Ascending aorta (tissue), 2 donors: ENCODE measurements around the gene HSD17B13. TPM values are rescaled to one million over a fixed set of nuclear protein-coding genes. Genes with fewer than 3 reads are reported as not detected.
A peak's percentile ranks its signal among the peaks of the same experiment; 100 is the strongest.

ENCODE experiments used
- DNase-seq, 2 donors: peaks; one replicate each; pipeline ENCODE4 v3.0.0-alpha.2; 2019; ENCODE audit warnings: low spot score in 2 of 2
- H3K27ac ChIP-seq, 2 donors: fragments of 200-600 bp; sonication (generic); one replicate each; pipeline ENCODE4 v1.5.1; 2016 to 2017; ENCODE audit warnings: mild to moderate bottlenecking in 1 of 2
- H3K27me3 ChIP-seq: fragments of 200-600 bp; sonication (generic); one replicate; pipeline ENCODE4 v1.5.1; 2017
- H3K36me3 ChIP-seq, 2 donors: fragments of 200-600 bp; sonication (generic); one replicate each; pipeline ENCODE4 v1.5.1; 2016
- H3K4me1 ChIP-seq, 2 donors: fragments of 200-600 bp; sonication (generic); one replicate each; pipeline ENCODE4 v1.5.1; 2016 to 2017; ENCODE audit warnings: mild to moderate bottlenecking in 1 of 2
- H3K4me3 ChIP-seq, 2 donors: fragments of 200-600 bp; sonication (generic); one replicate each; pipeline ENCODE4 v1.5.1; 2016 to 2017; ENCODE audit warnings: mild to moderate bottlenecking in 1 of 2
- H3K9me3 ChIP-seq, 2 donors: fragments of 200-600 bp; sonication (generic); one replicate each; pipeline ENCODE4 v1.5.1; 2016
- intact Hi-C: fragments of 100-400 bp; cut with DNase I; formaldehyde crosslinking; loops from one replicate; pipeline ENCODE4 v1.15.1; 2023
- total RNA-seq: library from RNA; depleted of rRNA; stranded (reverse); fragments of >200 nt; gene quantifications from one replicate; pipeline ENCODE4 v1.1.0, GENCODE V29; 2016
- TF ChIP-seq, protein P1 (sequence below), 3 experiments: fragments of 200-600 bp in 2 of 3; fragments of 450-650 bp in 1 of 3; sonication (generic) in 2 of 3; IDR thresholded peaks; one replicate each; pipeline ENCODE4 v1.5.1; 2016 to 2019; ENCODE audit warnings: antibody characterized with exemption in 3 of 3, mild to moderate bottlenecking in 1 of 3, moderate library complexity in 1 of 3

HSD17B13 gene
- total RNA-seq, 1 donor from 2014 or later: not detected

DNA sequence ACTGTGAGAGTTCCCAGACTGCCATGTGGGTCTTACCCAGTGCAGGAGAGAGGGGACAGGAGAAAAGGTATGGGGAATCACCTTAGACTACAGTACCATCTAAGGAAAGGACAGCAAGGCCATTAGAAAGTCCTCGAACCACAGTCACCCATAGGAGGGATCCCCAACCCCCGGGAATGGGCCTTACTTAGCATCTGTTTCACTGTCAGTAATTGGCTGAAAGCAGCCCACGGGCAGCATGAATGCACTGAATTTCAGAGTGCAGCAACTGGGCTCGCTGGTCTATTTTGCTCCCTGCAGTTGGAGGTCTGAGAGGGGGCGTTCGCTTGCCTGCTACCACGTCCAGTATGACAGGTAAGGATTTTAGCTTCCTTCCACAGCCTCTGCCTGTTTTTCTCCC, 51.9 kb downstream of the HSD17B13 start:
- no peaks in the 10 kb centered on the region for H3K36me3 ChIP-seq

DNA sequence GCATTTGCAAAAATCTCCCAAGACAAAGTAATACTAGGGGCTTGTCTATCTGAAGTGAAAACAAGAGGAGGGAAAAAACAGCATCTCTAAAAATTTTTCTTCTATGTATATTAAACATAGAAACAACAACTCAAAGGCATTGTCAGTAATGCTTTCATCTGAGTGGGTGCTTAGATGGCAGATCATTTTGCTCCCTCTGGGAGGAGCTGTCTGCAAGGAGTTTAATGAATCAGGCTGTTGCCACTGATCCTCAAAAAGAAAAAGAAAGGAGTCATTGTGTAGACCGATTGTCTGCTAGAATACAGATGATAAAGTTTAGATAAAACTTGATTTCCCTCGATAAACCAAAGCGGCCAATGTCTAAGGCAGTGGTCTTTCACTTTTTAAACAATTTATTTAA, 52.5 kb downstream of the HSD17B13 start:
- intact Hi-C loops: loop anchor here (10.0 kb wide), 1 partner anchor 195 kb away; no protein-coding TSS in a partner anchor
- Histone ChIP-seq H3K9me3 (no peaks in the 10 kb centered on the region), H3K4me3 (no peak overlapping the region), H3K4me1 (no peaks in the 10 kb centered on the region), H3K27ac (no peak overlapping the region), H3K36me3 (no peaks in the 10 kb centered on the region), H3K27me3 (no peaks in the 10 kb centered on the region)
- TF ChIP-seq, protein P1, sequence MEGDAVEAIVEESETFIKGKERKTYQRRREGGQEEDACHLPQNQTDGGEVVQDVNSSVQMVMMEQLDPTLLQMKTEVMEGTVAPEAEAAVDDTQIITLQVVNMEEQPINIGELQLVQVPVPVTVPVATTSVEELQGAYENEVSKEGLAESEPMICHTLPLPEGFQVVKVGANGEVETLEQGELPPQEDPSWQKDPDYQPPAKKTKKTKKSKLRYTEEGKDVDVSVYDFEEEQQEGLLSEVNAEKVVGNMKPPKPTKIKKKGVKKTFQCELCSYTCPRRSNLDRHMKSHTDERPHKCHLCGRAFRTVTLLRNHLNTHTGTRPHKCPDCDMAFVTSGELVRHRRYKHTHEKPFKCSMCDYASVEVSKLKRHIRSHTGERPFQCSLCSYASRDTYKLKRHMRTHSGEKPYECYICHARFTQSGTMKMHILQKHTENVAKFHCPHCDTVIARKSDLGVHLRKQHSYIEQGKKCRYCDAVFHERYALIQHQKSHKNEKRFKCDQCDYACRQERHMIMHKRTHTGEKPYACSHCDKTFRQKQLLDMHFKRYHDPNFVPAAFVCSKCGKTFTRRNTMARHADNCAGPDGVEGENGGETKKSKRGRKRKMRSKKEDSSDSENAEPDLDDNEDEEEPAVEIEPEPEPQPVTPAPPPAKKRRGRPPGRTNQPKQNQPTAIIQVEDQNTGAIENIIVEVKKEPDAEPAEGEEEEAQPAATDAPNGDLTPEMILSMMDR (IDR thresholded peaks at IDR 0.05): peak; percentile 27 to 47 (median 35)
- no peak for DNase-seq

More for the DNA sequence above, 51.9 kb downstream of the HSD17B13 start:
- DNase-seq: no peak
- Histone ChIP-seq H3K27me3 (no peaks in the 10 kb centered on the region), H3K4me3 (no peak overlapping the region), H3K9me3 (no peaks in the 10 kb centered on the region), H3K4me1 (no peaks in the 10 kb centered on the region), H3K27ac (no peak overlapping the region)
- intact Hi-C loops: loop anchor here (10.0 kb wide), 1 partner anchor 194 kb away; no protein-coding TSS in a partner anchor
- TF ChIP-seq, protein P1 (IDR thresholded peaks at IDR 0.05): no peak

DNA sequence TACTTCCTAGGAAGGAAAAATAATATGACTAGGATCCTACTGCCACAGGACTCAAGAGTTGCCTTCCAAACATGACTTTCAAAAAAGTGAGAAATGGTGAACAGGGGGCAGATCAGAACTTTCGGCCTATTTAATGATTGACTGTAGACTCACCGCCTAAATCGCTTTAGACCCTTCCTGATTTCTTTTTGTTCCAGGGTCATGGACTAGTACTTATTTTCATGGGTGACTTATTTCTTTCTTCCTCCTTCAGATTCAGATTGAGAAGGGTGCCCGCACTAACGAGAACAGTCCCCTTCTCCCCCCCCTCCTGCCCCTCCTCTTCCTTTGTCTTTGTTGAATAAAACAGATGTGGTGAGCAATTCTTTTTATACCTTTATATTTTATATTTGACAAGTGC, 54.3 kb downstream of the HSD17B13 start:
- DNase-seq: no peak
- Histone ChIP-seq H3K4me1 (no peaks in the 10 kb centered on the region), H3K27ac (no peak overlapping the region), H3K27me3 (no peaks in the 10 kb centered on the region), H3K36me3 (no peaks in the 10 kb centered on the region), H3K4me3 (no peak overlapping the region), H3K9me3 (no peaks in the 10 kb centered on the region)
- intact Hi-C loops: no loop called here
- TF ChIP-seq, protein P1 (IDR thresholded peaks at IDR 0.05): no peak

DNA sequence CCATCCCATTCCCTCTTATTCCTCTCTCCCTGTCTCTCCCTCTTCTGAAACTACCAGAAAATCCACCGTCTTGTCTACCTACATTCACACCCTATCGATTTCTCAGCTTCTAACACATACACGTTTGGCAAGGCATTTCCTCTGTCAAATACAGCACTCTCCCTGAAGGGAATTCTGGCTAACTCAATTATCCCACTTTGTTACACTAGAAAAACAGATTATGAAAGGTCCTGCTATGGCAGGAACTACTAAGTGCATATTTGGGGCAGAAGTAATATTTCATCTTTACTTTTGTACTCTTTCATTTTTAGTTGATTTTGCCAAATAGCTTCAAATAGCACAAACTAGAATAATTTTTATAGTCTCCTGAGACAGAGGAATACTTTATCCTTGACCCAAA, 55.7 kb downstream of the HSD17B13 start:
- H3K9me3 ChIP-seq: no peaks in the 10 kb centered on the region
- no peaks in the 10 kb centered on the region for H3K36me3 ChIP-seq
- TF ChIP-seq, protein P1 (IDR thresholded peaks at IDR 0.05): no peak
- no peak for DNase-seq
- no peaks in the 10 kb centered on the region for H3K27me3 ChIP-seq
- no peak overlapping the region for H3K27ac ChIP-seq
- no peak overlapping the region for H3K4me3 ChIP-seq
- intact Hi-C loops: no loop called here
- H3K4me1 ChIP-seq: no peaks in the 10 kb centered on the region

DNA sequence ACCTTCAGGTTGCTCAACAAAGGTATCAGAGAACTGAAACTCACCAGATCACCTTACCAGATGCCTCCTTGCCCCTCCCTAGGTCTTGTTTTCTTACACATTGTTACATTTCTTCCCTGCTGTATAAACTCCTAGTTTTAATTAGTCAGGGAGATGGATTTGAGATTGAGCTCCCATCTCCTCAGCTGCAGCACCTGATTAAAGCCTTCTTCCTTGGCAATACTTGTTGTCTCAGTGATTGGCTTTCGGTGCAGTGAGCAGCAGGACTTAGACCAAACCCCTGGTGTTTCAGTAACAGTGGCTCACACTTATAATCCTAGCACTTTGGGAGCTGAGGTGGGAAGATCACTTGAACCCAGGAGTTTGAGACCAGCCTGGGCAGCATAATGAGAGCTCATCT, 59.8 kb downstream of the HSD17B13 start:
- no peaks in the 10 kb centered on the region for H3K36me3 ChIP-seq
- H3K27me3 ChIP-seq: no peaks in the 10 kb centered on the region
- H3K27ac ChIP-seq: no peak overlapping the region
- no peaks in the 10 kb centered on the region for H3K9me3 ChIP-seq
- no peaks in the 10 kb centered on the region for H3K4me1 ChIP-seq
- DNase-seq: no peak
- intact Hi-C loops: no loop called here
- no peak overlapping the region for H3K4me3 ChIP-seq
- TF ChIP-seq, protein P1 (IDR thresholded peaks at IDR 0.05): no peak

DNA sequence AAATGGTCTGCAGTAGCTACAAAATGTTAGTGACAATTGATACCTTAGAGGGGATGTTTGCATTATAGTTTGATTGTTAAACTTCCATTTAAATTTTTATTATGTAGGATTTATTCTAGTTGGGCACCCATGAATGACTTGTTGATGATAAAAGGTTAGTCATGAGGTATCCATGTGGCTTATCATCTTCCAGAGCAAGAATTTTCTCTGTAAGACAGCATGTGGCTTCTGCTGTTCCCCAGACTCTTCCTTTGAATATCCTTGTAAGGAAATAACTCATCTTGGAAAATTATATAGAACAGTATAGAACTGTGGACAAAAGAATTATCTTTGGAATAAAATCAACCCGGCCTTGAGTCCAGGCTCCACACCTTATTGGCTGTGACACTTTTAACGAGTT, 62.2 kb downstream of the HSD17B13 start:
- Histone ChIP-seq H3K4me1 (no peaks in the 10 kb centered on the region), H3K27me3 (no peaks in the 10 kb centered on the region), H3K9me3 (no peaks in the 10 kb centered on the region), H3K27ac (no peak overlapping the region), H3K36me3 (no peaks in the 10 kb centered on the region), H3K4me3 (no peak overlapping the region)
- DNase-seq: no peak
- TF ChIP-seq, protein P1 (IDR thresholded peaks at IDR 0.05): no peak
- intact Hi-C loops: no loop called here
